CD14-positive monocyte (primary cell): ENCODE data around the gene SRF. TPM values are rescaled to one million over a fixed set of nuclear protein-coding genes. Genes with fewer than 3 reads are reported as not detected.

ENCODE experiments used
- DNase-seq, 3 donors: peaks; one replicate each; pipeline ENCODE4 v3.0.0-alpha.2; 2011 to 2022
- H2AFZ ChIP-seq: 2 replicates; pipeline ENCODE4 v1.6.0; 2012; ENCODE audit warnings: mild to moderate bottlenecking, low read depth, low read length, inconsistent platforms; ENCODE audit not compliant: insufficient read depth, poor library complexity, severe bottlenecking
- H3K27ac ChIP-seq, 2 donors: 1 replicate in 1 of 2; 2 replicates in 1 of 2; pipeline ENCODE4 v1.5.1; 2012 to 2013; ENCODE audit warnings: low read length in 2 of 2, control low read depth in 1 of 2, inconsistent platforms in 1 of 2, low read depth in 1 of 2, mild to moderate bottlenecking in 1 of 2
- H3K27me3 ChIP-seq, 2 donors: one replicate each; pipeline versions ENCODE4 v1.6.0 to v1.6.1; 2011 to 2013; ENCODE audit warnings: low read length in 2 of 2; ENCODE audit not compliant: control insufficient read depth in 2 of 2, insufficient read depth in 2 of 2
- H3K36me3 ChIP-seq, 2 donors: replicated peaks in 1 of 2; 1 replicate in 1 of 2; 2 replicates in 1 of 2; pipeline versions ENCODE4 v1.5.1 to v1.6.1; 2012 to 2013; ENCODE audit warnings: low read length in 2 of 2, control low read depth in 1 of 2, inconsistent platforms in 1 of 2, mild to moderate bottlenecking in 1 of 2; ENCODE audit not compliant: insufficient read depth in 2 of 2, control insufficient read depth in 1 of 2
- H3K4me1 ChIP-seq, 2 donors: 1 replicate in 1 of 2; 2 replicates in 1 of 2; pipeline versions ENCODE4 v1.5.1 to v1.6.1; 2012 to 2013; ENCODE audit warnings: low read length in 2 of 2, control low read depth in 1 of 2, inconsistent platforms in 1 of 2, mild to moderate bottlenecking in 1 of 2, moderate library complexity in 1 of 2; ENCODE audit not compliant: insufficient read depth in 2 of 2, control insufficient read depth in 1 of 2
- H3K4me2 ChIP-seq: replicated peaks from 2 replicates; pipeline ENCODE3; 2012; ENCODE audit warnings: low read length, moderate library complexity, mild to moderate bottlenecking; ENCODE audit not compliant: poor library complexity, severe bottlenecking; ENCODE audit errors: extremely low read depth
- H3K4me3 ChIP-seq, 3 experiments: fragments of 200-600 bp in 1 of 3; sonication (generic) in 1 of 3; replicated peaks in 1 of 3; 1 replicate in 2 of 3; 2 replicates in 1 of 3; pipeline ENCODE4 v1.5.1; 2011 to 2013; ENCODE audit warnings: low read length in 3 of 3, mild to moderate bottlenecking in 3 of 3, control low read depth in 2 of 3, low read depth in 2 of 3, inconsistent platforms in 1 of 3, moderate library complexity in 1 of 3
- H3K79me2 ChIP-seq: 2 replicates; pipeline ENCODE4 v1.6.0; 2012; ENCODE audit warnings: mild to moderate bottlenecking, control low read depth, inconsistent platforms, low read length, moderate library complexity; ENCODE audit not compliant: insufficient read depth
- H3K9ac ChIP-seq: 2 replicates; pipeline ENCODE4 v1.6.0; 2017; ENCODE audit warnings: low read length, mild to moderate bottlenecking; ENCODE audit not compliant: insufficient read depth, poor library complexity, severe bottlenecking
- H3K9me3 ChIP-seq, 2 donors: replicated peaks in 1 of 2; 1 replicate in 1 of 2; 2 replicates in 1 of 2; pipeline versions ENCODE4 v1.5.1 to v1.6.1; 2012 to 2013; ENCODE audit warnings: low read length in 2 of 2, control low read depth in 1 of 2; ENCODE audit not compliant: control insufficient read depth in 1 of 2, insufficient read depth in 1 of 2
- H4K20me1 ChIP-seq: 2 replicates; pipeline ENCODE4 v1.6.0; 2012; ENCODE audit warnings: mild to moderate bottlenecking, low read length, control low read depth, moderate library complexity; ENCODE audit not compliant: insufficient read depth
- H3K27ac Mint-ChIP-seq, 7 donors: one replicate each; pipeline ENCODE4 v1.8.0; 2020; ENCODE audit warnings: mild to moderate bottlenecking in 7 of 7, mixed read lengths in 7 of 7, moderate library complexity in 6 of 7, inconsistent platforms in 2 of 7
- H3K27me3 Mint-ChIP-seq, 3 donors: one replicate each; pipeline ENCODE4 v1.8.0; 2021 to 2022; ENCODE audit warnings: low read depth in 3 of 3, mild to moderate bottlenecking in 3 of 3, mixed read lengths in 3 of 3, moderate library complexity in 3 of 3, inconsistent platforms in 1 of 3
- H3K36me3 Mint-ChIP-seq, 2 donors: one replicate each; pipeline ENCODE4 v1.8.0; 2020; ENCODE audit warnings: mixed read lengths in 2 of 2, inconsistent platforms in 1 of 2, mild to moderate bottlenecking in 1 of 2
- H3K4me1 Mint-ChIP-seq: one replicate; pipeline ENCODE4 v1.8.0; 2020; ENCODE audit warnings: mild to moderate bottlenecking, mixed read lengths
- H3K4me3 Mint-ChIP-seq, 2 donors: one replicate each; pipeline ENCODE4 v1.8.0; 2020; ENCODE audit warnings: mild to moderate bottlenecking in 2 of 2, mixed read lengths in 2 of 2, moderate library complexity in 1 of 2
- H3K9me3 Mint-ChIP-seq, 7 donors: one replicate each; pipeline ENCODE4 v1.8.0; 2020 to 2022; ENCODE audit warnings: mixed read lengths in 7 of 7, mild to moderate bottlenecking in 6 of 7, moderate library complexity in 6 of 7, inconsistent platforms in 2 of 7
- WGBS: methylation state at CpG from one replicate; pipeline ENCODE4 v1.1.5; 2013; ENCODE audit warnings: missing lambda C conversion rate; ENCODE audit not compliant: insufficient coverage; 5-methylcytosine and 5-hydroxymethylcytosine counted together
- intact Hi-C, 2 donors: fragments of 100-400 bp; cut with micrococcal nuclease; formaldehyde crosslinking; loops; one replicate each; pipeline versions ENCODE4 v1.15.0 to v1.15.1; 2023
- polyA plus RNA-seq, 3 donors: library from polyadenylated mRNA; depleted of rRNA in 1 of 3; unstranded in 2 of 3; stranded (reverse) in 1 of 3; fragments of 300-500 nt in 2 of 3; fragments of >200 nt in 1 of 3; fragmentation: Illumina TruSeq in 2 of 3; gene quantifications; 1 replicate in 2 of 3; 2 replicates in 1 of 3; pipeline ENCODE4 v1.2.3, GENCODE V29; 2012 to 2021
- TF ChIP-seq, protein P1 (sequence below): fragments of 200-600 bp; IDR thresholded peaks from one replicate; pipeline ENCODE4 v1.8.0; 2022; ENCODE audit warnings: antibody characterized with exemption, mild to moderate bottlenecking

Gene SRF
- polyA plus RNA-seq, 3 donors: 3.6 to 26.9 (median 3.8) TPM

- Histone ChIP-seq H4K20me1 (peaks cover 8% of the 10 kb centered on the region), H3K79me2 (peaks cover 6% of the 10 kb centered on the region), H3K27ac (peak overlapping the region; percentile 17 to 89), H3K27me3 (no peaks in the 10 kb centered on the region), H2AFZ (peak overlapping the region; percentile 93), H3K9me3 (no peaks in the 10 kb centered on the region), H3K36me3 (peaks cover 41 to 64% of the 10 kb centered on the region in 2 donors), H3K4me2 (peak overlapping the region; percentile 97), H3K9ac (peak overlapping the region; percentile 81), H3K4me3 (peak overlapping the region; percentile 70 to 95 (median 81)), H3K4me1 (peaks cover 16 to 24% of the 10 kb centered on the region in 2 donors)
- WGBS: 42% methylated on average over 5 of the region's 9 CpGs
- DNase-seq: no peak
- intact Hi-C loops: no loop called here
- Mint-ChIP-seq H3K27ac (peak overlapping the region; percentile 41 to 93 (median 87)), H3K27me3 (peaks cover 0 to 2% (median 0%) of the 10 kb centered on the region in 3 donors), H3K4me3 (peak overlapping the region; percentile 87 to 99), H3K4me1 (peaks cover 29% of the 10 kb centered on the region), H3K36me3 (peaks cover 48 to 60% of the 10 kb centered on the region in 2 donors), H3K9me3 (no peaks in the 10 kb centered on the region)
- TF ChIP-seq, protein P1, sequence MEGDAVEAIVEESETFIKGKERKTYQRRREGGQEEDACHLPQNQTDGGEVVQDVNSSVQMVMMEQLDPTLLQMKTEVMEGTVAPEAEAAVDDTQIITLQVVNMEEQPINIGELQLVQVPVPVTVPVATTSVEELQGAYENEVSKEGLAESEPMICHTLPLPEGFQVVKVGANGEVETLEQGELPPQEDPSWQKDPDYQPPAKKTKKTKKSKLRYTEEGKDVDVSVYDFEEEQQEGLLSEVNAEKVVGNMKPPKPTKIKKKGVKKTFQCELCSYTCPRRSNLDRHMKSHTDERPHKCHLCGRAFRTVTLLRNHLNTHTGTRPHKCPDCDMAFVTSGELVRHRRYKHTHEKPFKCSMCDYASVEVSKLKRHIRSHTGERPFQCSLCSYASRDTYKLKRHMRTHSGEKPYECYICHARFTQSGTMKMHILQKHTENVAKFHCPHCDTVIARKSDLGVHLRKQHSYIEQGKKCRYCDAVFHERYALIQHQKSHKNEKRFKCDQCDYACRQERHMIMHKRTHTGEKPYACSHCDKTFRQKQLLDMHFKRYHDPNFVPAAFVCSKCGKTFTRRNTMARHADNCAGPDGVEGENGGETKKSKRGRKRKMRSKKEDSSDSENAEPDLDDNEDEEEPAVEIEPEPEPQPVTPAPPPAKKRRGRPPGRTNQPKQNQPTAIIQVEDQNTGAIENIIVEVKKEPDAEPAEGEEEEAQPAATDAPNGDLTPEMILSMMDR: no peak
Observed at GRCh38 chr6:43181621-43181941, 10.5 kb downstream of the SRF start.

GRCh38 chr6:43181942-43182860 is 11.1 kb downstream of the SRF start, which contains the start of gene CUL9:
Gene CUL9, plus strand, starts transcription at chr6:43182196. Its CDS starts 2,115 bp downstream, at chr6:43184311.
- peak; percentile 73 to 77 (median 75) for DNase-seq
- H3K9ac ChIP-seq: peak within 1 kb of the TSS; percentile 81
- Mint-ChIP-seq H3K36me3 (peaks cover 49 to 59% of the 10 kb centered on the region in 2 donors), H3K9me3 (no peaks in the 10 kb centered on the region), H3K27ac (peak within 1 kb of the TSS; percentile 53 to 93 (median 87)), H3K27me3 (peaks cover 0 to 2% (median 0%) of the 10 kb centered on the region in 3 donors), H3K4me1 (peaks cover 29% of the 10 kb centered on the region), H3K4me3 (peak within 1 kb of the TSS; percentile 87 to 99)
- peaks cover 16 to 24% of the 10 kb centered on the region in 2 donors for H3K4me1 ChIP-seq
- H3K9me3 ChIP-seq: no peaks in the 10 kb centered on the region
- intact Hi-C loops: no loop called here
- TF ChIP-seq, protein P1: no peak
- H3K27me3 ChIP-seq: no peaks in the 10 kb centered on the region
- H3K27ac ChIP-seq: peak within 1 kb of the TSS; percentile 42 to 89
- peaks cover 46 to 64% of the 10 kb centered on the region in 2 donors for H3K36me3 ChIP-seq
- peak within 1 kb of the TSS; percentile 70 to 95 (median 81) for H3K4me3 ChIP-seq
- peaks cover 4% of the 10 kb centered on the region for H4K20me1 ChIP-seq
- under 1% methylated on average over 37 of the region's 51 CpGs for WGBS
- H2AFZ ChIP-seq: peak within 1 kb of the TSS; percentile 93
- H3K4me2 ChIP-seq: peak within 1 kb of the TSS; percentile 97
- peaks cover 5% of the 10 kb centered on the region for H3K79me2 ChIP-seq
